Natural killer cell (primary cell): ENCODE results near the gene HDAC4. TPM values are rescaled to one million over a fixed set of nuclear protein-coding genes. Genes with fewer than 3 reads are reported as not detected.

Experiments used
- ATAC-seq, 3 donors: fragments of 150-1000 bp in 2 of 3; fragments of 200-7000 bp in 1 of 3; cut with Tn5 transposase; 1 replicate in 1 of 3; 2 replicates in 2 of 3; pipeline ENCODE4 v1.10.0; 2021; ENCODE audit warnings: mild to moderate bottlenecking in 2 of 3, moderate library complexity in 2 of 3
- DNase-seq, 2 donors: peaks; one replicate each; pipeline versions ENCODE4 v3.0.0 to v3.0.0-alpha.2; 2013 to 2021; ENCODE audit warnings: mixed read lengths in 1 of 2
- H3K27ac ChIP-seq: one replicate; pipeline ENCODE4 v1.5.1; 2013; ENCODE audit warnings: mild to moderate bottlenecking, low read length
- H3K27me3 ChIP-seq: one replicate; pipeline ENCODE4 v1.6.1; 2013; ENCODE audit warnings: low read length; ENCODE audit not compliant: control insufficient read depth, insufficient read depth
- H3K36me3 ChIP-seq: one replicate; pipeline ENCODE4 v1.6.1; 2013; ENCODE audit warnings: low read length; ENCODE audit not compliant: control insufficient read depth, insufficient read depth
- H3K4me1 ChIP-seq: one replicate; pipeline ENCODE4 v1.6.1; 2013; ENCODE audit warnings: low read length; ENCODE audit not compliant: control insufficient read depth, insufficient read depth
- H3K4me3 ChIP-seq: one replicate; pipeline ENCODE4 v1.5.1; 2013; ENCODE audit warnings: low read length
- H3K9me3 ChIP-seq: one replicate; pipeline ENCODE4 v1.6.1; 2013; ENCODE audit warnings: low read length; ENCODE audit not compliant: control insufficient read depth, insufficient read depth
- H3K27ac Mint-ChIP-seq, 2 donors: one replicate each; pipeline ENCODE4 v1.8.0; 2022; ENCODE audit warnings: mild to moderate bottlenecking in 2 of 2, mixed read lengths in 2 of 2, moderate library complexity in 1 of 2
- H3K27me3 Mint-ChIP-seq, 2 donors: one replicate each; pipeline ENCODE4 v1.8.0; 2022; ENCODE audit warnings: low read depth in 2 of 2, mixed read lengths in 2 of 2
- H3K36me3 Mint-ChIP-seq: one replicate; pipeline ENCODE4 v1.8.0; 2022; ENCODE audit warnings: mixed read lengths
- H3K4me1 Mint-ChIP-seq, 2 donors: one replicate each; pipeline ENCODE4 v1.8.0; 2022; ENCODE audit warnings: mixed read lengths in 2 of 2
- H3K4me3 Mint-ChIP-seq: one replicate; pipeline ENCODE4 v1.8.0; 2022; ENCODE audit warnings: mild to moderate bottlenecking, moderate library complexity, mixed read lengths
- H3K9me3 Mint-ChIP-seq, 2 donors: one replicate each; pipeline ENCODE4 v1.8.0; 2022; ENCODE audit warnings: mixed read lengths in 2 of 2
- CTCF ChIP-seq: fragments of 200-600 bp; IDR thresholded peaks from one replicate; pipeline ENCODE4 v1.8.0; 2022; ENCODE audit warnings: antibody characterized with exemption
- WGBS: methylation state at CpG from one replicate; pipeline ENCODE4 v1.1.7; 2013; ENCODE audit warnings: missing lambda C conversion rate; ENCODE audit not compliant: insufficient coverage; 5-methylcytosine and 5-hydroxymethylcytosine counted together
- intact Hi-C: fragments of 100-400 bp; cut with micrococcal nuclease; formaldehyde crosslinking; loops from one replicate; pipeline ENCODE4 v1.14.2; 2022
- total RNA-seq, 4 donors: library from RNA; stranded (reverse); fragments of 120-200 nt in 1 of 4; gene quantifications; one replicate each; pipeline versions ENCODE4 v1.2.3 to v1.2.4, GENCODE V29; 2013 to 2022

The HDAC4 gene
- total RNA-seq, 3 donors from 2014 or later (not counting 1 experiment from before 2014, with no cell fraction given): 74.9 to 105 (median 100) TPM

- 92% methylated on average over 13 of the region's 13 CpGs for WGBS
- Histone ChIP-seq H3K4me3 (no peak overlapping the region), H3K27me3 (no peaks in the 10 kb centered on the region), H3K4me1 (peaks cover 36% of the 10 kb centered on the region), H3K36me3 (no peaks in the 10 kb centered on the region), H3K9me3 (no peaks in the 10 kb centered on the region), H3K27ac (no peak overlapping the region)
- Mint-ChIP-seq H3K4me3 (no peak overlapping the region), H3K9me3 (no peaks in the 10 kb centered on the region), H3K4me1 (peaks cover 45 to 51% of the 10 kb centered on the region in 2 donors), H3K27ac (peak overlapping the region; percentile 31 to 72), H3K36me3 (no peaks in the 10 kb centered on the region), H3K27me3 (no peaks in the 10 kb centered on the region)
- DNase-seq: peak; percentile 13 to 31
- no peak for ATAC-seq
- no peak for TF ChIP-seq CTCF
- intact Hi-C loops: no loop called here
Measured at GRCh38 chr2:239327536-239328350, 73.1 kb downstream of the HDAC4 start.

- H3K4me3 ChIP-seq: no peak overlapping the region
- Mint-ChIP-seq H3K9me3 (no peaks in the 10 kb centered on the region), H3K27ac (peak overlapping the region; percentile 31 to 72), H3K36me3 (no peaks in the 10 kb centered on the region), H3K4me1 (peaks cover 52 to 58% of the 10 kb centered on the region in 2 donors), H3K27me3 (no peaks in the 10 kb centered on the region), H3K4me3 (no peak overlapping the region)
- intact Hi-C loops: no loop called here
- DNase-seq (peak; percentile 18 to 84), ATAC-seq (peak in 2 of 3 donors; percentile 30 to 32)
- no peak for TF ChIP-seq CTCF
- no peaks in the 10 kb centered on the region for H3K27me3 ChIP-seq
- H3K27ac ChIP-seq: peak overlapping the region; percentile 34
- 31% methylated on average over 16 of the region's 16 CpGs for WGBS
- H3K36me3 ChIP-seq: no peaks in the 10 kb centered on the region
- H3K4me1 ChIP-seq: peaks cover 43% of the 10 kb centered on the region
- H3K9me3 ChIP-seq: no peaks in the 10 kb centered on the region
Measured at GRCh38 chr2:239326831-239327535, 73.8 kb downstream of the HDAC4 start.

- ATAC-seq (no peak), DNase-seq (peak in 1 of 2 donors; percentile 4)
- intact Hi-C loops: loop anchor here (5.0 kb wide), 2 partner anchors 37 to 38 kb away; no protein-coding TSS in a partner anchor
- Mint-ChIP-seq H3K27me3 (no peaks in the 10 kb centered on the region), H3K36me3 (no peaks in the 10 kb centered on the region), H3K9me3 (no peaks in the 10 kb centered on the region), H3K4me1 (peaks cover 46 to 58% of the 10 kb centered on the region in 2 donors), H3K4me3 (no peak overlapping the region), H3K27ac (peak overlapping the region; percentile 76 to 93)
- Histone ChIP-seq H3K4me1 (peaks cover 43% of the 10 kb centered on the region), H3K4me3 (no peak overlapping the region), H3K27ac (no peak overlapping the region), H3K27me3 (no peaks in the 10 kb centered on the region), H3K9me3 (no peaks in the 10 kb centered on the region), H3K36me3 (no peaks in the 10 kb centered on the region)
- WGBS: 89% methylated on average over 14 of the region's 14 CpGs
- TF ChIP-seq CTCF: no peak
Measured at GRCh38 chr2:239324456-239324855, 76.4 kb downstream of the HDAC4 start.
